ENCODE measurements around the gene NAV2. TPM values are rescaled to one million over a fixed set of nuclear protein-coding genes. Genes with fewer than 3 reads are reported as not detected.

NAV2 gene
- total RNA-seq, 1 experiment from 2014 or later, result 46.3 TPM

DNA sequence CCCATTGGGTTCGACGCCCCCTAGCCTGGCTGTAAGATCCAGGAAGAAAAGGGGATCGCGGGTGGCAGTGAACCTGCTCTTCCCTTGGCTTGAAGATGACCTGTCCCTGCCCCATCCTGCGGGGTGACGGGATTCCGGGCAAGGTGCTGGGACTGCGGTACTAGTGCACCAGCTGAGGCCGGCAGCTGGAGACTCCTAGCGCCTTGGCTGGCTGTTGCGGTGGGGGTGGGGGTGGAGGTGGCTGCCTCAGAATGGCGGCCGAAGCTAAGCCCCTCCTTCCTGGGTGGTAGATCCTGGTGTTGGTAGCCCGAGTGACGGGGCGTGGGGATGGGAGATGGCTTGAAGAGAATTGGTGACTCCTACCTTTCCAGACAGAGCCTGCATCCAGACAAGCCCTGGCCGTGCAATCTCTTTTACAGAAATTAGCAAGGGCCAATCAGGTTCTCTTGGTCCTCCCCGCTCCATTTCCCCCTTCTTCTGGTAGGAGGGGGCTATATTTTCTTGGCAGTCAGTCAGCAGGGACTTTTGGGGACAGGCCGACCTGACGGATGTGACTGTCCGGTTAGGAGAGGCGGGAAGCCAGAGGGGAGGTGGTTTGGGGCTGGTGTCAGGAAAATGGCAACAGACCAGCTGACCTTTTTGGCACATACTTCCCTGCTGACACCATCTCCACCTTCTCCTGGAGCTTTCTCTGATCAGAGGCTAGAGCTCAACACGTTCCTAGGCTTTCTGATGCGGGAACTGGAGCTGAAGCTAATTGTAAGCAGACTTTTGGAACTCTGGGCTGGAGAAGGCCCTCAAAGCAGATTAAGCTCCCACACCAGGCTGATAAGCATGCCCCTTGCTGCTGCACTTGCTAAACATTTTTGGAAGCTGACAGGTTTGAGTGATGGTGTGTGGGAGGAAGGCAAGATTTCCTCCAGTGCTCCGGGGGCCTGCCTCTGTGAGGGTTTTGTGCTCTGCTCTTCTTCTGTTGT, 2.0 kb downstream of the NAV2 start:
- Histone ChIP-seq H3K27ac (ENCODE audit: insufficient read length, low read depth, low read length) (no peak overlapping the region), H2BK12ac (ENCODE audit: insufficient read length, low read depth, low read length) (no peak overlapping the region), H3T11ph (ENCODE audit: low read length) (no peak overlapping the region), H3K56ac (ENCODE audit: insufficient read length, low read depth, low read length) (no peak overlapping the region), H4K5ac (ENCODE audit: insufficient read length, low read depth, low read length) (no peak overlapping the region), H2BK5ac (ENCODE audit: insufficient read length, low read length) (no peak overlapping the region), H3K23me2 (ENCODE audit: insufficient read length, low read depth, low read length, poor library complexity, severe bottlenecking) (peaks cover 24% of the 10 kb centered on the region), H3K4ac (ENCODE audit: low read depth, low read length) (no peak overlapping the region), H3K4me2 (ENCODE audit: insufficient read depth, insufficient read length, low read length) (peak overlapping the region; percentile 89), H4K91ac (ENCODE audit: insufficient read length, low read depth, low read length) (no peak overlapping the region), H3K79me1 (ENCODE audit: insufficient read depth, low read depth, low read length, poor library complexity, severe bottlenecking) (no peaks in the 10 kb centered on the region), H2BK20ac (ENCODE audit: low read depth, low read length, poor library complexity, severe bottlenecking) (no peak overlapping the region), H2AK5ac (ENCODE audit: insufficient read length, low read length) (no peak overlapping the region), H3K9me3 (ENCODE audit: control insufficient read depth, low read depth, low read length) (no peaks in the 10 kb centered on the region), H3K79me2 (ENCODE audit: insufficient read depth, low read length) (no peaks in the 10 kb centered on the region), H2AFZ (ENCODE audit: low read length) (no peak overlapping the region), H3K23ac (ENCODE audit: insufficient read length, low read depth, low read length) (no peak overlapping the region), H2BK120ac (ENCODE audit: low read depth, low read length, poor library complexity, severe bottlenecking) (no peak overlapping the region), H3K14ac (ENCODE audit: insufficient read depth, low read length) (no peak overlapping the region), H4K20me1 (ENCODE audit: control insufficient read depth, insufficient read depth, insufficient read length) (no peaks in the 10 kb centered on the region), H3K18ac (ENCODE audit: insufficient read length, low read depth, low read length) (no peak overlapping the region), H3K4me1 (ENCODE audit: insufficient read depth, low read length) (no peaks in the 10 kb centered on the region), H4K8ac (replicated peaks; ENCODE audit: insufficient read length, low read depth, low read length) (no peak overlapping the region), H2BK15ac (ENCODE audit: low read depth, low read length) (no peak overlapping the region), H3K9ac (ENCODE audit: extremely low read depth, insufficient read length, low read length) (no peak overlapping the region), H3K27me3 (ENCODE audit: insufficient read depth, low read length) (peaks cover 28% of the 10 kb centered on the region; the same call in 1 of the 2 replicates)
- DNase-seq, result peak; percentile 66
- H3K27me3 Mint-ChIP-seq (ENCODE audit: low read depth), result peaks cover 73% of the 10 kb centered on the region
- H3K27ac Mint-ChIP-seq, result no peak overlapping the region
- peaks cover 24 to 37% of the 10 kb centered on the region in 2 experiments for H3K4me1 Mint-ChIP-seq
- TF ChIP-seq, protein P1, sequence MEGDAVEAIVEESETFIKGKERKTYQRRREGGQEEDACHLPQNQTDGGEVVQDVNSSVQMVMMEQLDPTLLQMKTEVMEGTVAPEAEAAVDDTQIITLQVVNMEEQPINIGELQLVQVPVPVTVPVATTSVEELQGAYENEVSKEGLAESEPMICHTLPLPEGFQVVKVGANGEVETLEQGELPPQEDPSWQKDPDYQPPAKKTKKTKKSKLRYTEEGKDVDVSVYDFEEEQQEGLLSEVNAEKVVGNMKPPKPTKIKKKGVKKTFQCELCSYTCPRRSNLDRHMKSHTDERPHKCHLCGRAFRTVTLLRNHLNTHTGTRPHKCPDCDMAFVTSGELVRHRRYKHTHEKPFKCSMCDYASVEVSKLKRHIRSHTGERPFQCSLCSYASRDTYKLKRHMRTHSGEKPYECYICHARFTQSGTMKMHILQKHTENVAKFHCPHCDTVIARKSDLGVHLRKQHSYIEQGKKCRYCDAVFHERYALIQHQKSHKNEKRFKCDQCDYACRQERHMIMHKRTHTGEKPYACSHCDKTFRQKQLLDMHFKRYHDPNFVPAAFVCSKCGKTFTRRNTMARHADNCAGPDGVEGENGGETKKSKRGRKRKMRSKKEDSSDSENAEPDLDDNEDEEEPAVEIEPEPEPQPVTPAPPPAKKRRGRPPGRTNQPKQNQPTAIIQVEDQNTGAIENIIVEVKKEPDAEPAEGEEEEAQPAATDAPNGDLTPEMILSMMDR (conservative IDR thresholded peaks at IDR 0.05), result no peak
- WGBS (ENCODE audit: extremely low coverage, insufficient read length, low lambda C conversion rate), result no CpG with 5 or more reads among the region's 25 CpGs
- peaks cover 0 to 3% (median 0%) of the 10 kb centered on the region in 3 experiments; a peak in 2 of 7 replicates for H3K36me3 Mint-ChIP-seq (ENCODE audit: insufficient read depth in 1 of 3, low read depth in 3 of 3)
- no peaks in the 10 kb centered on the region; a peak in 1 of 5 replicates for H3K9me3 Mint-ChIP-seq
- H3K4me3 Mint-ChIP-seq, result peak overlapping the region; percentile 56 to 87
